Keratinocyte (primary cell): ENCODE data around the gene PRKAB2. TPM values are rescaled to one million over a fixed set of nuclear protein-coding genes. Genes with fewer than 3 reads are reported as not detected.

Experiments used
- DNase-seq: peaks from one replicate; pipeline ENCODE4 v3.0.0-alpha.2; 2011; ENCODE audit warnings: low read depth, missing footprints, low spot score
- FAIRE-seq: peaks from 2 replicates; lab custom pipeline; 2011; peaks lifted over from hg19 to GRCh38; lab: Jason Lieb, UNC
- H2AFZ ChIP-seq: 2 replicates; pipeline ENCODE4 v1.6.0; 2012; ENCODE audit warnings: low read length, control low read depth, inconsistent platforms; ENCODE audit not compliant: control insufficient read depth
- H3K27ac ChIP-seq: 2 replicates; pipeline ENCODE4 v1.5.1; 2011; ENCODE audit warnings: low read length; ENCODE audit not compliant: control insufficient read depth, insufficient read depth
- H3K27me3 ChIP-seq: 3 replicates; pipeline ENCODE4 v1.6.0; 2011; ENCODE audit warnings: low read length; ENCODE audit not compliant: control insufficient read depth, insufficient read depth; ENCODE audit errors: extremely low read depth
- H3K36me3 ChIP-seq, 2 experiments: 2 replicates in 1 of 2; 3 replicates in 1 of 2; pipeline ENCODE4 v1.5.1; 2011; ENCODE audit warnings: low read length in 2 of 2, mild to moderate bottlenecking in 1 of 2; ENCODE audit not compliant: control insufficient read depth in 2 of 2, insufficient read depth in 2 of 2; ENCODE audit errors: extremely low read depth in 1 of 2
- H3K4me1 ChIP-seq: 3 replicates; pipeline ENCODE4 v1.5.1; 2011; ENCODE audit warnings: low read length; ENCODE audit not compliant: control insufficient read depth, insufficient read depth; ENCODE audit errors: extremely low read depth
- H3K4me2 ChIP-seq: 3 replicates; pipeline ENCODE4 v1.6.0; 2011; ENCODE audit warnings: low read depth, low read length; ENCODE audit not compliant: control insufficient read depth, insufficient read depth; ENCODE audit errors: extremely low read depth
- H3K4me3 ChIP-seq, 3 experiments: fragments of 200-600 bp in 1 of 3; sonication (generic) in 1 of 3; 2 replicates in 2 of 3; 3 replicates in 1 of 3; pipeline ENCODE4 v1.5.1; 2011 to 2016; ENCODE audit warnings: low read length in 3 of 3, mild to moderate bottlenecking in 3 of 3, control low read depth in 2 of 3, inconsistent platforms in 1 of 3, low read depth in 1 of 3, mixed read lengths in 1 of 3, mixed run types in 1 of 3, moderate library complexity in 1 of 3; ENCODE audit not compliant: control insufficient read depth in 2 of 3, insufficient read depth in 2 of 3; ENCODE audit errors: extremely low read depth in 1 of 3
- H3K79me2 ChIP-seq: 2 replicates; pipeline ENCODE4 v1.6.0; 2012; ENCODE audit warnings: low read length; ENCODE audit not compliant: control insufficient read depth, insufficient read depth
- H3K9ac ChIP-seq: 3 replicates; pipeline ENCODE4 v1.6.0; 2011; ENCODE audit warnings: low read length; ENCODE audit not compliant: control insufficient read depth, insufficient read depth; ENCODE audit errors: extremely low read depth
- H3K9me1 ChIP-seq: 3 replicates; pipeline ENCODE4 v1.6.0; 2011; ENCODE audit warnings: low read length; ENCODE audit not compliant: control insufficient read depth, insufficient read depth; ENCODE audit errors: extremely low read depth
- H3K9me3 ChIP-seq: 2 replicates; pipeline ENCODE4 v1.5.1; 2012; ENCODE audit warnings: low read depth, low read length; ENCODE audit not compliant: control insufficient read depth
- H4K20me1 ChIP-seq: 3 replicates; pipeline ENCODE4 v1.6.0; 2011; ENCODE audit warnings: low read length; ENCODE audit not compliant: control insufficient read depth, insufficient read depth; ENCODE audit errors: extremely low read depth
- EZH2 ChIP-seq: IDR thresholded peaks from one replicate; pipeline ENCODE4 v1.6.1; 2012; ENCODE audit warnings: inconsistent platforms, mild to moderate bottlenecking, low read length, moderate library complexity
- dilution Hi-C: fragments of 300-500 bp; cut with MboI; formaldehyde crosslinking; loops from one replicate; pipeline ENCODE4 v1.7.0; 2020; ENCODE audit warnings: low sequenced_read_pairs; ENCODE audit not compliant: extremely low pct_ligation_motif_present
- polyA plus RNA-seq, 5 experiments: library from polyadenylated mRNA; depleted of rRNA in 3 of 5; stranded (reverse) in 3 of 5; stranded (forward) in 1 of 5; unstranded in 1 of 5; fragments of >200 nt; gene quantifications; 1 replicate in 1 of 5; 2 replicates in 3 of 5; 3 replicates in 1 of 5; pipeline versions ENCODE4 v1.2.1 to v1.2.3, GENCODE V29; 2011 to 2012; ENCODE audit warnings: missing spikeins in 2 of 5, low read depth in 1 of 5, low replicate concordance in 1 of 5
- TF ChIP-seq, protein P1 (sequence below), 3 experiments: IDR thresholded peaks in 1 of 3; conservative IDR thresholded peaks in 1 of 3; optimal IDR thresholded peaks in 1 of 3; 2 replicates in 2 of 3; 3 replicates in 1 of 3; pipeline versions ENCODE3 to v1.5.1; 2011; ENCODE audit warnings: low read length in 3 of 3, mild to moderate bottlenecking in 3 of 3, moderate library complexity in 2 of 3, control low read depth in 1 of 3, inconsistent platforms in 1 of 3; ENCODE audit not compliant: insufficient read depth in 2 of 3; ENCODE audit errors: extremely low read depth in 1 of 3

The PRKAB2 gene
- polyA plus RNA-seq, 1 donor (not counting 4 experiments of a cell fraction or from before 2014, with no cell fraction given), result 39.9 TPM

DNA sequence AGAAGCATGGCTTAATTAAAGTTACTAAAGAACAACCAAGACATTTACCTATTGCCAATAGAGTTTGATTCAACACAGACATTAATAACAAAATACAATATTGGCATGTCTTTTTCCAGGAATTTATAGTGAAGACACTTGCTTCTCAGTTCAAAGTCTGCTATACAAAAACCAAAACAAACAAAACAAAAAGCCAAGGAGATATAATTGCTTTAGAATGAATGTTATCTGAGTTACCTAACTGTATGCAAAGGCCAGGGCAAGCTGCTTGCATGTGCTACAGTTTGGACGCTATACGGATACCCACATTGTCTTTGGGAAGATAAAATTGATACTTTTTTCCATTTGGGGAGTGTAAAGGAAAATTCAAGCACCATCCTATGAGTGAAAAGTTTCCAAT is 39.3 kb upstream of the PRKAB2 start:
- FAIRE-seq (no peak), DNase-seq (no peak)
- Histone ChIP-seq H3K27ac (no peak overlapping the region), H3K27me3 (no peaks in the 10 kb centered on the region), H3K9me3 (no peaks in the 10 kb centered on the region), H4K20me1 (no peaks in the 10 kb centered on the region), H3K9me1 (no peaks in the 10 kb centered on the region), H3K36me3 (no peaks in the 10 kb centered on the region), H3K79me2 (no peaks in the 10 kb centered on the region), H3K4me3 (no peak overlapping the region), H3K9ac (no peak overlapping the region), H2AFZ (no peak overlapping the region), H3K4me1 (no peaks in the 10 kb centered on the region), H3K4me2 (no peak overlapping the region)
- TF ChIP-seq EZH2, result no peak
- TF ChIP-seq, protein P1, sequence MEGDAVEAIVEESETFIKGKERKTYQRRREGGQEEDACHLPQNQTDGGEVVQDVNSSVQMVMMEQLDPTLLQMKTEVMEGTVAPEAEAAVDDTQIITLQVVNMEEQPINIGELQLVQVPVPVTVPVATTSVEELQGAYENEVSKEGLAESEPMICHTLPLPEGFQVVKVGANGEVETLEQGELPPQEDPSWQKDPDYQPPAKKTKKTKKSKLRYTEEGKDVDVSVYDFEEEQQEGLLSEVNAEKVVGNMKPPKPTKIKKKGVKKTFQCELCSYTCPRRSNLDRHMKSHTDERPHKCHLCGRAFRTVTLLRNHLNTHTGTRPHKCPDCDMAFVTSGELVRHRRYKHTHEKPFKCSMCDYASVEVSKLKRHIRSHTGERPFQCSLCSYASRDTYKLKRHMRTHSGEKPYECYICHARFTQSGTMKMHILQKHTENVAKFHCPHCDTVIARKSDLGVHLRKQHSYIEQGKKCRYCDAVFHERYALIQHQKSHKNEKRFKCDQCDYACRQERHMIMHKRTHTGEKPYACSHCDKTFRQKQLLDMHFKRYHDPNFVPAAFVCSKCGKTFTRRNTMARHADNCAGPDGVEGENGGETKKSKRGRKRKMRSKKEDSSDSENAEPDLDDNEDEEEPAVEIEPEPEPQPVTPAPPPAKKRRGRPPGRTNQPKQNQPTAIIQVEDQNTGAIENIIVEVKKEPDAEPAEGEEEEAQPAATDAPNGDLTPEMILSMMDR (optimal IDR thresholded peaks at IDR 0.05 in 1 of 3, IDR thresholded peaks at IDR 0.05 in 1 of 3, conservative IDR thresholded peaks at IDR 0.05 in 1 of 3; ENCODE audit: extremely low read depth in 1 of 3, insufficient read depth in 2 of 3, low read length in 3 of 3), result no peak
- dilution Hi-C loops, result no loop called here

DNA sequence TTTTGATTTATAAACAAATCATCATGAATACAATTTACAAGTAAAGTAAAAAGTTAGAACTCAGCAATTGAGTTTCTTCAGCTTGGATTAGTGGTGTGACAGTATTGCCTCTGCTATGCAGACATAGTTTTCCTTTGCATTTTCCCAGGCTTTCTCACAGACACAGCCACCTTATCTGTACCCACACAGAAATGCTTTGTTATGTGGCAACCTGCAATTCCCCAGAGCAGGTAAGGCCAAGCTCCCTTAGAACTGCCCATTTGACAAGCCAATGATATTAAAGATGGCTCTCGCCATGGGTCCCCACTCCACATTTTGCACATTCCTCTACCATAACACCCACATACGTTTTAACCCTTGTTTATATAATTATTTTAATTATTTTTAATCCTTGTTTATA is 38.7 kb upstream of the PRKAB2 start:
- Histone ChIP-seq H3K4me1 (no peaks in the 10 kb centered on the region), H3K36me3 (no peaks in the 10 kb centered on the region), H3K79me2 (no peaks in the 10 kb centered on the region), H3K27ac (no peak overlapping the region), H4K20me1 (no peaks in the 10 kb centered on the region), H3K4me2 (no peak overlapping the region), H3K9me1 (no peaks in the 10 kb centered on the region), H3K4me3 (no peak overlapping the region), H3K27me3 (no peaks in the 10 kb centered on the region), H3K9me3 (no peaks in the 10 kb centered on the region), H2AFZ (no peak overlapping the region), H3K9ac (no peak overlapping the region)
- TF ChIP-seq, protein P1 (optimal IDR thresholded peaks at IDR 0.05 in 1 of 3, IDR thresholded peaks at IDR 0.05 in 1 of 3, conservative IDR thresholded peaks at IDR 0.05 in 1 of 3; ENCODE audit: extremely low read depth in 1 of 3, insufficient read depth in 2 of 3, low read length in 3 of 3), result no peak
- no peak for TF ChIP-seq EZH2
- dilution Hi-C loops, result no loop called here
- DNase-seq, result no peak
- no peak for FAIRE-seq
